ENCODE results near the gene ZNF827. TPM values are rescaled to one million over a fixed set of nuclear protein-coding genes. Genes with fewer than 3 reads are reported as not detected.

ZNF827 gene
- total RNA-seq, 4 donors from 2014 or later: 5.2 to 11.8 (median 7.1) TPM

- no peak for DNase-seq (ENCODE audit: low spot score)
- ATAC-seq (ENCODE audit: low FRiP score): no peak
- TF ChIP-seq CTCF (IDR thresholded peaks at IDR 0.05): no peak
These were observed 18.7 kb upstream of the ZNF827 start for GRCh38 chr4:145957302-145957701.

GRCh38 chr4:145956288-145956890 is 17.8 kb upstream of the ZNF827 start:
- no peak for DNase-seq (ENCODE audit: low spot score)
- ATAC-seq (ENCODE audit: low FRiP score): no peak
- TF ChIP-seq CTCF (IDR thresholded peaks at IDR 0.05): no peak

GRCh38 chr4:145954924-145955339 is 16.3 kb upstream of the ZNF827 start:
- peak; percentile 90 for ATAC-seq (ENCODE audit: low FRiP score)
- TF ChIP-seq CTCF (IDR thresholded peaks at IDR 0.05): no peak
- DNase-seq (ENCODE audit: low spot score): no peak

GRCh38 chr4:145951931-145952330 is 13.3 kb upstream of the ZNF827 start:
- ATAC-seq (ENCODE audit: low FRiP score) (no peak), DNase-seq (ENCODE audit: low spot score) (no peak)
- TF ChIP-seq CTCF (IDR thresholded peaks at IDR 0.05): no peak

GRCh38 chr4:145945431-145946155 is 7.0 kb upstream of the ZNF827 start:
- no peak for TF ChIP-seq CTCF (IDR thresholded peaks at IDR 0.05)
- no peak for DNase-seq (ENCODE audit: low spot score)
- ATAC-seq (ENCODE audit: low FRiP score): no peak

- TF ChIP-seq CTCF (IDR thresholded peaks at IDR 0.05): no peak
- no peak for ATAC-seq (ENCODE audit: low FRiP score)
- no peak for DNase-seq (ENCODE audit: low spot score)
These were observed 6.3 kb upstream of the ZNF827 start for GRCh38 chr4:145944886-145945285.

- ATAC-seq (ENCODE audit: low FRiP score): no peak
- no peak for TF ChIP-seq CTCF (IDR thresholded peaks at IDR 0.05)
- DNase-seq (ENCODE audit: low spot score): no peak
These were observed 1.2 kb upstream of the ZNF827 start for GRCh38 chr4:145939856-145940255.

Measured in omental fat pad (tissue), 4 donors.